DOHH2 (cell line): ENCODE results near the gene STARD3.
"Not testable (repeated sequence)": the region's sequence is repeated elsewhere in the genome, so short reads cannot be mapped to it uniquely, and the experiment has no call there.

Experiments used
- H3F3A ChIP-seq: fragments of 200-600 bp; sonication (generic), shearing (Covaris generic); 2 replicates; pipeline ENCODE4 v1.6.0; 2016; ENCODE audit warnings: antibody characterized with exemption, mild to moderate bottlenecking; ENCODE audit not compliant: control insufficient read depth, insufficient read depth
- H3K27ac ChIP-seq: fragments of 200-600 bp; sonication (generic); 2 replicates; pipeline ENCODE4 v1.5.1; 2014; ENCODE audit warnings: low read depth, mild to moderate bottlenecking, low read length, moderate library complexity
- H3K27me3 ChIP-seq: fragments of 200-600 bp; sonication (generic); 2 replicates; pipeline ENCODE4 v1.6.1; 2014; ENCODE audit warnings: mild to moderate bottlenecking, low read length, mixed read lengths; ENCODE audit not compliant: control insufficient read depth
- H3K36me3 ChIP-seq: fragments of 200-600 bp; sonication (generic); 2 replicates; pipeline ENCODE4 v1.6.1; 2014; ENCODE audit warnings: mild to moderate bottlenecking, low read length, moderate library complexity, mixed read lengths; ENCODE audit not compliant: control insufficient read depth
- H3K4me1 ChIP-seq: fragments of 200-600 bp; sonication (generic); 2 replicates; pipeline ENCODE4 v1.6.1; 2014; ENCODE audit warnings: mild to moderate bottlenecking, low read length, mixed read lengths; ENCODE audit not compliant: control insufficient read depth
- H3K4me2 ChIP-seq: fragments of 200-600 bp; sonication (generic); 2 replicates; pipeline ENCODE4 v1.6.0; 2014; ENCODE audit warnings: mild to moderate bottlenecking, low read length, moderate library complexity
- H3K4me3 ChIP-seq: fragments of 200-600 bp; sonication (generic); 2 replicates; pipeline ENCODE4 v1.5.1; 2014; ENCODE audit warnings: mild to moderate bottlenecking, low read length, mixed read lengths
- H3K79me2 ChIP-seq: fragments of 200-600 bp; sonication (generic); 2 replicates; pipeline ENCODE4 v1.6.1; 2014; ENCODE audit warnings: mild to moderate bottlenecking, low read length, mixed read lengths; ENCODE audit not compliant: control insufficient read depth
- H3K9me2 ChIP-seq: fragments of 200-600 bp; sonication (generic); replicated peaks from 2 replicates; pipeline ENCODE4 v1.6.1; 2014; ENCODE audit warnings: mild to moderate bottlenecking, low read length, mixed read lengths; ENCODE audit not compliant: control insufficient read depth
- H3K9me3 ChIP-seq: fragments of 200-600 bp; sonication (generic); 2 replicates; pipeline ENCODE4 v1.6.1; 2014; ENCODE audit warnings: antibody characterized with exemption, low read length, mixed read lengths; ENCODE audit not compliant: control insufficient read depth, insufficient read depth
- H4K20me1 ChIP-seq: fragments of 200-600 bp; sonication (generic); 2 replicates; pipeline ENCODE4 v1.6.0; 2014; ENCODE audit warnings: low read depth, mild to moderate bottlenecking, antibody characterized with exemption, low read length, moderate library complexity; ENCODE audit not compliant: control insufficient read depth, insufficient read depth
- CTCF ChIP-seq: fragments of 200-600 bp; sonication (generic); IDR thresholded peaks from one replicate; pipeline ENCODE4 v1.5.1; 2014; ENCODE audit warnings: antibody characterized with exemption, mild to moderate bottlenecking, low read depth, low read length; ENCODE audit not compliant: poor library complexity, severe bottlenecking
- EZH2phosphoT487 ChIP-seq: fragments of 200-600 bp; sonication (generic); IDR thresholded peaks from 2 replicates; pipeline ENCODE4 v1.6.1; 2017; ENCODE audit warnings: borderline replicate concordance, mild to moderate bottlenecking, antibody characterized with exemption, low read length, moderate library complexity, mixed read lengths

STARD3 gene

GRCh38 chr17:39709319-39709997, 72.5 kb downstream of the STARD3 start:
- no peak overlapping the region for H3K27ac ChIP-seq

GRCh38 chr17:39709998-39710964, 73.3 kb downstream of the STARD3 start:
- Histone ChIP-seq H3K9me3 (no peaks in the 10 kb centered on the region), H3K27ac (no peak overlapping the region), H3K79me2 (no peaks in the 10 kb centered on the region), H3K4me1 (peaks cover 15% of the 10 kb centered on the region), H3F3A (no peaks in the 10 kb centered on the region), H3K4me2 (no peak overlapping the region), H4K20me1 (no peaks in the 10 kb centered on the region), H3K36me3 (no peaks in the 10 kb centered on the region), H3K27me3 (no peaks in the 10 kb centered on the region), H3K9me2 (no peaks in the 10 kb centered on the region), H3K4me3 (no peak overlapping the region)
- no peak for TF ChIP-seq EZH2phosphoT487
- TF ChIP-seq CTCF, result no peak

More at GRCh38 chr17:39709319-39709997, 72.5 kb downstream of the STARD3 start:
- no peak overlapping the region for H3K4me3 ChIP-seq
- H3K79me2 ChIP-seq, result no peaks in the 10 kb centered on the region
- H3K9me3 ChIP-seq, result no peaks in the 10 kb centered on the region
- H3K9me2 ChIP-seq, result no peaks in the 10 kb centered on the region
- H3F3A ChIP-seq, result no peaks in the 10 kb centered on the region
- H3K27me3 ChIP-seq, result no peaks in the 10 kb centered on the region
- H4K20me1 ChIP-seq, result no peaks in the 10 kb centered on the region
- H3K4me2 ChIP-seq, result no peak overlapping the region
- peaks cover 15% of the 10 kb centered on the region for H3K4me1 ChIP-seq
- TF ChIP-seq CTCF, result no peak
- H3K36me3 ChIP-seq, result no peaks in the 10 kb centered on the region

- H3K9me3 ChIP-seq, H3K27me3 ChIP-seq, H3F3A ChIP-seq, H3K4me2 ChIP-seq, H3K27ac ChIP-seq, H4K20me1 ChIP-seq, H3K4me3 ChIP-seq, H3K79me2 ChIP-seq, H3K9me2 ChIP-seq, H3K36me3 ChIP-seq: not testable (repeated sequence)
- H3K4me1 ChIP-seq, result peaks cover 15% of the 10 kb centered on the region
Measured at GRCh38 chr17:39711071-39711470, 74.1 kb downstream of the STARD3 start.

- Histone ChIP-seq H3K9me2 (no peaks in the 10 kb centered on the region), H3K79me2 (no peaks in the 10 kb centered on the region), H3K4me3 (no peak overlapping the region), H3K36me3 (no peaks in the 10 kb centered on the region), H3K4me2 (no peak overlapping the region), H3K9me3 (no peaks in the 10 kb centered on the region), H3K27ac (no peak overlapping the region), H4K20me1 (no peaks in the 10 kb centered on the region), H3K27me3 (no peaks in the 10 kb centered on the region), H3F3A (no peaks in the 10 kb centered on the region), H3K4me1 (peaks cover 14% of the 10 kb centered on the region)
- TF ChIP-seq EZH2phosphoT487 (no peak), CTCF (no peak)
Measured at GRCh38 chr17:39711851-39712250, 74.9 kb downstream of the STARD3 start.
